NCI-H748 treated with DMSO at 0.1 percent for 48 hours (cell line): ENCODE measurements around the gene NR3C1.
A peak's percentile ranks its signal among the peaks of the same experiment; 100 is the strongest.

Experiments used
- DNase-seq: peaks from one replicate; lab custom pipeline; 2025; lab: John Stamatoyannopoulos, UW

Gene NR3C1

GRCh38 chr5:143362664-143363227 lies 40.7 kb downstream of the NR3C1 start:
- DNase-seq: no peak

GRCh38 chr5:143361438-143361837 lies 42.0 kb downstream of the NR3C1 start:
- no peak for DNase-seq

GRCh38 chr5:143360755-143361154 lies 42.7 kb downstream of the NR3C1 start:
- DNase-seq: no peak

GRCh38 chr5:143359869-143360268 lies 43.6 kb downstream of the NR3C1 start:
- DNase-seq: no peak

GRCh38 chr5:143356855-143357583 lies 46.5 kb downstream of the NR3C1 start:
- no peak for DNase-seq

GRCh38 chr5:143355710-143356109 lies 47.8 kb downstream of the NR3C1 start:
- DNase-seq: peak; percentile 15

GRCh38 chr5:143354025-143354424 lies 49.5 kb downstream of the NR3C1 start:
- no peak for DNase-seq

GRCh38 chr5:143352691-143353090 lies 50.8 kb downstream of the NR3C1 start:
- no peak for DNase-seq

GRCh38 chr5:143350751-143351602 lies 52.5 kb downstream of the NR3C1 start:
- DNase-seq: no peak

GRCh38 chr5:143350341-143350740 lies 53.1 kb downstream of the NR3C1 start:
- DNase-seq: no peak

- DNase-seq: no peak
Observed at GRCh38 chr5:143349177-143349576, 54.3 kb downstream of the NR3C1 start.

GRCh38 chr5:143347698-143348344 lies 55.7 kb downstream of the NR3C1 start:
- no peak for DNase-seq

- DNase-seq: no peak
Observed at GRCh38 chr5:143347046-143347445, 56.4 kb downstream of the NR3C1 start.

GRCh38 chr5:143345671-143346440 lies 57.6 kb downstream of the NR3C1 start:
- no peak for DNase-seq

GRCh38 chr5:143343042-143343441 lies 60.4 kb downstream of the NR3C1 start:
- DNase-seq: no peak

- no peak for DNase-seq
Observed at GRCh38 chr5:143342607-143343006, 60.9 kb downstream of the NR3C1 start.

GRCh38 chr5:143341807-143342570 lies 61.5 kb downstream of the NR3C1 start:
- DNase-seq: no peak

GRCh38 chr5:143340891-143341685 lies 62.4 kb downstream of the NR3C1 start:
- no peak for DNase-seq

- DNase-seq: no peak
Observed at GRCh38 chr5:143338658-143339366, 64.7 kb downstream of the NR3C1 start.
